CD8-positive, alpha-beta memory T cell (primary cell): Measurements from ENCODE around the gene CNTROB. TPM values are rescaled to one million over a fixed set of nuclear protein-coding genes. Genes with fewer than 3 reads are reported as not detected.

Source experiments
- CTCF ChIA-PET: fragments of 350-600 bp; sonication (Branson Sonifier 250); formaldehyde crosslinking; loops from one replicate; lab custom pipeline; 2021; ENCODE audit warnings: antibody characterized with exemption; lab: Charles Lee
- POLR2A ChIA-PET: fragments of 350-600 bp; sonication (Branson Sonifier 250); formaldehyde crosslinking; loops from one replicate; lab custom pipeline; 2021; ENCODE audit warnings: antibody characterized with exemption; lab: Charles Lee
- DNase-seq, 5 donors: peaks; one replicate each; pipeline versions ENCODE4 v3.0.0 to v3.0.0-alpha.2; 2020 to 2022; ENCODE audit warnings: mixed read lengths in 1 of 5
- H3K27ac ChIP-seq: one replicate; pipeline ENCODE4 v1.7.0; 2013; ENCODE audit warnings: low read depth, mild to moderate bottlenecking, low read length, moderate library complexity
- H3K27me3 ChIP-seq: 2 replicates; pipeline ENCODE4 v1.7.0; 2013; ENCODE audit warnings: low read length, mild to moderate bottlenecking; ENCODE audit not compliant: insufficient read depth, poor library complexity, severe bottlenecking
- H3K36me3 ChIP-seq: 2 replicates; pipeline ENCODE4 v1.7.0; 2013; ENCODE audit warnings: mild to moderate bottlenecking, low read length, moderate library complexity; ENCODE audit not compliant: insufficient read depth
- H3K4me1 ChIP-seq: 2 replicates; pipeline ENCODE4 v1.7.0; 2013; ENCODE audit warnings: mild to moderate bottlenecking, low read length, moderate library complexity; ENCODE audit not compliant: insufficient read depth
- H3K4me3 ChIP-seq: 2 replicates; pipeline ENCODE4 v1.7.0; 2013; ENCODE audit warnings: mild to moderate bottlenecking, low read length
- H3K9me3 ChIP-seq: 2 replicates; pipeline ENCODE4 v1.7.0; 2013; ENCODE audit warnings: mild to moderate bottlenecking, low read length
- H3K27ac Mint-ChIP-seq, 8 donors: one replicate each; pipeline ENCODE4 v1.8.0; 2020 to 2021; ENCODE audit warnings: mixed read lengths in 8 of 8, mild to moderate bottlenecking in 6 of 8, inconsistent platforms in 3 of 8, moderate library complexity in 3 of 8
- H3K27me3 Mint-ChIP-seq, 2 donors: one replicate each; pipeline ENCODE4 v1.8.0; 2020 to 2021; ENCODE audit warnings: mixed read lengths in 2 of 2, mild to moderate bottlenecking in 1 of 2, moderate library complexity in 1 of 2
- H3K36me3 Mint-ChIP-seq, 3 donors: one replicate each; pipeline ENCODE4 v1.8.0; 2020 to 2021; ENCODE audit warnings: mixed read lengths in 3 of 3, inconsistent platforms in 1 of 3, mild to moderate bottlenecking in 1 of 3
- H3K4me1 Mint-ChIP-seq, 3 donors: one replicate each; pipeline ENCODE4 v1.8.0; 2020 to 2021; ENCODE audit warnings: mixed read lengths in 3 of 3, inconsistent platforms in 1 of 3, mild to moderate bottlenecking in 1 of 3
- H3K4me3 Mint-ChIP-seq, 7 donors: one replicate each; pipeline ENCODE4 v1.8.0; 2020 to 2021; ENCODE audit warnings: mixed read lengths in 7 of 7, mild to moderate bottlenecking in 6 of 7, moderate library complexity in 4 of 7, inconsistent platforms in 2 of 7
- H3K9me3 Mint-ChIP-seq, 5 donors: one replicate each; pipeline ENCODE4 v1.8.0; 2020 to 2022; ENCODE audit warnings: mixed read lengths in 5 of 5, mild to moderate bottlenecking in 3 of 5, moderate library complexity in 2 of 5, inconsistent platforms in 1 of 5
- polyA plus RNA-seq: library from polyadenylated mRNA; unstranded; fragments of 300-500 nt; fragmentation: Illumina TruSeq; gene quantifications from one replicate; pipeline ENCODE4 v1.2.3, GENCODE V29; 2021
- total RNA-seq, 2 experiments: library from RNA; stranded (reverse); gene quantifications; one replicate each; pipeline ENCODE4 v1.2.3, GENCODE V29; 2021

Gene CNTROB
- total and polyA plus RNA-seq, 3 experiments from 2014 or later, result 12.0 to 46.8 (median 44.3) TPM

- ChIA-PET POLR2A (interaction anchor here (1.0 to 1.8 kb wide), 4 partner anchors 23 to 46 kb away, joined by 3 to 11 read pairs (median 4); partner anchors contain the start of genes CNTROB, CYB5D1 and NAA38), CTCF (interaction anchor here (0.7 to 1.9 kb wide), 8 partner anchors 15 to 143 kb away, joined by 3 to 8 read pairs (median 4); partner anchors contain the start of genes CYB5D1 and NAA38)
- peaks cover 0 to 2% (median 0%) of the 10 kb centered on the region in 5 donors for H3K9me3 Mint-ChIP-seq
- H3K27ac ChIP-seq, result peak overlapping the region; percentile 79
- peaks cover 24% of the 10 kb centered on the region for H3K36me3 ChIP-seq
- peak; percentile 50 to 82 (median 68) for DNase-seq
- H3K4me1 ChIP-seq, result peaks cover 54% of the 10 kb centered on the region
- peaks cover 0 to 28% (median 5%) of the 10 kb centered on the region in 3 donors for H3K36me3 Mint-ChIP-seq
- H3K9me3 ChIP-seq, result no peaks in the 10 kb centered on the region
- H3K4me3 ChIP-seq, result peak overlapping the region; percentile 85
- H3K4me3 Mint-ChIP-seq, result no peak overlapping the region
- no peak overlapping the region for H3K27ac Mint-ChIP-seq
- H3K27me3 ChIP-seq, result no peaks in the 10 kb centered on the region
- H3K4me1 Mint-ChIP-seq, result peaks cover 11 to 21% (median 13%) of the 10 kb centered on the region in 3 donors
- H3K27me3 Mint-ChIP-seq, result peaks cover 0 to 3% of the 10 kb centered on the region in 2 donors
Measured at GRCh38 chr17:7886227-7887037, 45.6 kb upstream of the CNTROB start.

GRCh38 chr17:7887038-7887481 is 44.9 kb upstream of the CNTROB start:
- H3K4me3 ChIP-seq, result peak overlapping the region; percentile 85
- peak overlapping the region; percentile 79 for H3K27ac ChIP-seq
- H3K36me3 ChIP-seq, result peaks cover 30% of the 10 kb centered on the region
- DNase-seq, result no peak
- Mint-ChIP-seq H3K4me3 (no peak overlapping the region), H3K4me1 (peaks cover 14 to 23% (median 16%) of the 10 kb centered on the region in 3 donors), H3K36me3 (peaks cover 0 to 35% (median 7%) of the 10 kb centered on the region in 3 donors), H3K27me3 (peaks cover 0 to 3% of the 10 kb centered on the region in 2 donors), H3K27ac (no peak overlapping the region), H3K9me3 (peaks cover 0 to 2% (median 0%) of the 10 kb centered on the region in 5 donors)
- H3K27me3 ChIP-seq, result no peaks in the 10 kb centered on the region
- H3K9me3 ChIP-seq, result no peaks in the 10 kb centered on the region
- ChIA-PET POLR2A (no interaction called here), CTCF (no interaction called here)
- peaks cover 48% of the 10 kb centered on the region for H3K4me1 ChIP-seq

GRCh38 chr17:7887482-7888183 is 44.4 kb upstream of the CNTROB start:
- Mint-ChIP-seq H3K4me1 (peaks cover 15 to 24% (median 18%) of the 10 kb centered on the region in 3 donors), H3K9me3 (peaks cover 0 to 2% (median 0%) of the 10 kb centered on the region in 5 donors), H3K4me3 (no peak overlapping the region), H3K27ac (no peak overlapping the region), H3K36me3 (peaks cover 0 to 37% (median 8%) of the 10 kb centered on the region in 3 donors), H3K27me3 (peaks cover 0 to 3% of the 10 kb centered on the region in 2 donors)
- Histone ChIP-seq H3K27ac (peak overlapping the region; percentile 79), H3K36me3 (peaks cover 30% of the 10 kb centered on the region), H3K4me1 (peaks cover 42% of the 10 kb centered on the region), H3K27me3 (no peaks in the 10 kb centered on the region), H3K4me3 (peak overlapping the region; percentile 85), H3K9me3 (no peaks in the 10 kb centered on the region)
- CTCF ChIA-PET, result no interaction called here
- POLR2A ChIA-PET, result no interaction called here
- peak; percentile 75 to 96 (median 89) for DNase-seq

GRCh38 chr17:7888184-7888920 is 43.7 kb upstream of the CNTROB start, which contains the start of gene CHD3:
Gene CHD3, plus strand, starts transcription at chr17:7888789. Its CDS starts 212 bp downstream, at chr17:7889001.
- H3K27ac Mint-ChIP-seq, result peak within 1 kb of the TSS in 2 of 8 donors; percentile 37 to 41
- peak in 3 of 5 donors; percentile 38 to 61 (median 51) for DNase-seq
- Histone ChIP-seq H3K9me3 (no peaks in the 10 kb centered on the region), H3K36me3 (peaks cover 33% of the 10 kb centered on the region), H3K4me3 (peak within 1 kb of the TSS; percentile 85), H3K27me3 (no peaks in the 10 kb centered on the region), H3K4me1 (peaks cover 35% of the 10 kb centered on the region), H3K27ac (peak within 1 kb of the TSS; percentile 79)
- peak within 1 kb of the TSS in 1 of 7 donors; percentile 5 for H3K4me3 Mint-ChIP-seq
- ChIA-PET POLR2A (no interaction called here), CTCF (interaction anchor here (1.0 kb wide), 1 partner anchor 26 kb away, joined by 4 read pairs; no protein-coding TSS in a partner anchor)
- peaks cover 15 to 24% (median 18%) of the 10 kb centered on the region in 3 donors for H3K4me1 Mint-ChIP-seq
- peaks cover 0 to 3% of the 10 kb centered on the region in 2 donors for H3K27me3 Mint-ChIP-seq
- H3K9me3 Mint-ChIP-seq, result peaks cover 0 to 2% (median 0%) of the 10 kb centered on the region in 5 donors
- H3K36me3 Mint-ChIP-seq, result peaks cover 0 to 42% (median 8%) of the 10 kb centered on the region in 3 donors

GRCh38 chr17:7889166-7889955 is 42.6 kb upstream of the CNTROB start:
- Mint-ChIP-seq H3K36me3 (peaks cover 2 to 52% (median 11%) of the 10 kb centered on the region in 3 donors), H3K27ac (peak overlapping the region in 2 of 8 donors; percentile 37 to 41), H3K4me1 (peaks cover 10 to 21% (median 14%) of the 10 kb centered on the region in 3 donors), H3K27me3 (peaks cover 0 to 3% of the 10 kb centered on the region in 2 donors), H3K9me3 (peaks cover 0 to 2% (median 0%) of the 10 kb centered on the region in 5 donors), H3K4me3 (peak overlapping the region in 1 of 7 donors; percentile 5)
- Histone ChIP-seq H3K36me3 (peaks cover 43% of the 10 kb centered on the region), H3K4me3 (no peak overlapping the region), H3K4me1 (peaks cover 27% of the 10 kb centered on the region), H3K27ac (no peak overlapping the region), H3K27me3 (no peaks in the 10 kb centered on the region), H3K9me3 (no peaks in the 10 kb centered on the region)
- peak in 2 of 5 donors; percentile 20 to 31 for DNase-seq
- ChIA-PET CTCF (interaction anchor here (0.9 to 1.0 kb wide), 2 partner anchors 27 to 101 kb away, joined by 3 to 4 read pairs; no protein-coding TSS in a partner anchor), POLR2A (interaction anchor here (0.7 kb wide), 1 partner anchor 79 kb away, joined by 3 read pairs; no protein-coding TSS in a partner anchor)

- Mint-ChIP-seq H3K4me1 (peaks cover 15 to 18% (median 18%) of the 10 kb centered on the region in 3 donors), H3K27ac (peak overlapping the region in 1 of 8 donors; percentile 60), H3K4me3 (peak overlapping the region in 1 of 7 donors; percentile 27), H3K36me3 (peaks cover 21 to 82% (median 33%) of the 10 kb centered on the region in 3 donors), H3K9me3 (no peaks in the 10 kb centered on the region), H3K27me3 (no peaks in the 10 kb centered on the region)
- no peak overlapping the region for H3K27ac ChIP-seq
- POLR2A ChIA-PET, result no interaction called here
- H3K36me3 ChIP-seq, result peaks cover 74% of the 10 kb centered on the region
- H3K4me3 ChIP-seq, result no peak overlapping the region
- no peaks in the 10 kb centered on the region for H3K9me3 ChIP-seq
- CTCF ChIA-PET, result interaction anchor here (1.0 to 1.1 kb wide), 2 partner anchors 25 to 30 kb away, joined by 3 read pairs; no protein-coding TSS in a partner anchor
- H3K4me1 ChIP-seq, result peaks cover 16% of the 10 kb centered on the region
- no peaks in the 10 kb centered on the region for H3K27me3 ChIP-seq
- DNase-seq, result no peak
Measured at GRCh38 chr17:7893187-7893880, 38.7 kb upstream of the CNTROB start.
